ENCODE measurements around the gene EHHADH.

The EHHADH gene

DNA sequence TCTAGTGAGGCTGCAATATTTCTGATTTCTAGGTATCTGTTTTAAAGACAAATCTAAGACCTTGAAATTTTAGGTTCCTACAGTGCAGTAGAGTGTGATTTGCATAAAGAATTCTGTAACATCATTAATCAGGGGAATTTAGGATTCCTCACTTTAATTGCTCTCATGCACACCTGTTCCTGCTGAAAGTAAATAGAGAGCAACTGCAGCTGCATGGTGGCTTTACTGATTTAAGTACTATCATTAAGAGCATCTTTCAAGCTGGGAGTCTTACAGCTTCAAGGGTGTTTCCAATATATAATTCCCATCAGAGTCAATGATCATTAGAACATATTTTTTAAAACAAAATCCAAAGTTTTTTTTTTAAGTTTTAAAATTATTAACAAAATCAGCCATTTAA, 65.0 kb downstream of the EHHADH start:
- ChIA-PET POLR2A (no interaction called here), CTCF (no interaction called here)
- H3K9me3 ChIP-seq (ENCODE audit: control insufficient read depth, insufficient read depth, low read depth, low read length), result no peaks in the 10 kb centered on the region
- no peak overlapping the region for H3K4me3 ChIP-seq (ENCODE audit: low read depth, low read length)
- TF ChIP-seq ZNF561 (tag by site-specific recombination; IDR thresholded peaks at IDR 0.05; ENCODE audit: borderline replicate concordance) (no peak), PRDM1 (tag by site-specific recombination; IDR thresholded peaks at IDR 0.05) (no peak), ZNF473 (tag by site-specific recombination; IDR thresholded peaks at IDR 0.05) (no peak), ZNF571 (tag by site-specific recombination; IDR thresholded peaks at IDR 0.05) (no peak), ZNF791 (tag by site-specific recombination; IDR thresholded peaks at IDR 0.05) (no peak), ZNF221 (tag by site-specific recombination; IDR thresholded peaks at IDR 0.05; ENCODE audit: borderline replicate concordance) (no peak), HOXC10 (CRISPR knock-in tag; IDR thresholded peaks at IDR 0.05) (no peak), KLF8 (tag by site-specific recombination; IDR thresholded peaks at IDR 0.05) (no peak), ZNF776 (tag by site-specific recombination; IDR thresholded peaks at IDR 0.05; ENCODE audit: borderline replicate concordance) (no peak), ZSCAN23 (tag by site-specific recombination; IDR thresholded peaks at IDR 0.05) (no peak), BCL11B (tag by site-specific recombination; IDR thresholded peaks at IDR 0.05; ENCODE audit: low read depth) (no peak), ZNF335 (tag by site-specific recombination; conservative IDR thresholded peaks at IDR 0.05) (no peak), ZBTB7A (tag by site-specific recombination; IDR thresholded peaks at IDR 0.05; ENCODE audit: low read depth) (no peak), KLF10 (tag by site-specific recombination; IDR thresholded peaks at IDR 0.05) (no peak), WT1 (tag by site-specific recombination; IDR thresholded peaks at IDR 0.05) (no peak)
- TF ChIP-seq, protein P1, sequence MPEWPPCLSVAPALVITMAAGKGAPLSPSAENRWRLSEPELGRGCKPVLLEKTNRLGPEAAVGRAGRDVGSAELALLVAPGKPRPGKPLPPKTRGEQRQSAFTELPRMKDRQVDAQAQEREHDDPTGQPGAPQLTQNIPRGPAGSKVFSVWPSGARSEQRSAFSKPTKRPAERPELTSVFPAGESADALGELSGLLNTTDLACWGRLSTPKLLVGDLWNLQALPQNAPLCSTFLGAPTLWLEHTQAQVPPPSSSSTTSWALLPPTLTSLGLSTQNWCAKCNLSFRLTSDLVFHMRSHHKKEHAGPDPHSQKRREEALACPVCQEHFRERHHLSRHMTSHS (tag by site-specific recombination; IDR thresholded peaks at IDR 0.05), result no peak
- TF ChIP-seq, protein P2, sequence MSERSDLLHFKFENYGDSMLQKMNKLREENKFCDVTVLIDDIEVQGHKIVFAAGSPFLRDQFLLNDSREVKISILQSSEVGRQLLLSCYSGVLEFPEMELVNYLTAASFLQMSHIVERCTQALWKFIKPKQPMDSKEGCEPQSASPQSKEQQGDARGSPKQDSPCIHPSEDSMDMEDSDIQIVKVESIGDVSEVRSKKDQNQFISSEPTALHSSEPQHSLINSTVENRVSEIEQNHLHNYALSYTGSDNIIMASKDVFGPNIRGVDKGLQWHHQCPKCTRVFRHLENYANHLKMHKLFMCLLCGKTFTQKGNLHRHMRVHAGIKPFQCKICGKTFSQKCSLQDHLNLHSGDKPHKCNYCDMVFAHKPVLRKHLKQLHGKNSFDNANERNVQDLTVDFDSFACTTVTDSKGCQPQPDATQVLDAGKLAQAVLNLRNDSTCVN (tag by site-specific recombination; optimal IDR thresholded peaks at IDR 0.05), result no peak
- TF ChIP-seq, protein P3, sequence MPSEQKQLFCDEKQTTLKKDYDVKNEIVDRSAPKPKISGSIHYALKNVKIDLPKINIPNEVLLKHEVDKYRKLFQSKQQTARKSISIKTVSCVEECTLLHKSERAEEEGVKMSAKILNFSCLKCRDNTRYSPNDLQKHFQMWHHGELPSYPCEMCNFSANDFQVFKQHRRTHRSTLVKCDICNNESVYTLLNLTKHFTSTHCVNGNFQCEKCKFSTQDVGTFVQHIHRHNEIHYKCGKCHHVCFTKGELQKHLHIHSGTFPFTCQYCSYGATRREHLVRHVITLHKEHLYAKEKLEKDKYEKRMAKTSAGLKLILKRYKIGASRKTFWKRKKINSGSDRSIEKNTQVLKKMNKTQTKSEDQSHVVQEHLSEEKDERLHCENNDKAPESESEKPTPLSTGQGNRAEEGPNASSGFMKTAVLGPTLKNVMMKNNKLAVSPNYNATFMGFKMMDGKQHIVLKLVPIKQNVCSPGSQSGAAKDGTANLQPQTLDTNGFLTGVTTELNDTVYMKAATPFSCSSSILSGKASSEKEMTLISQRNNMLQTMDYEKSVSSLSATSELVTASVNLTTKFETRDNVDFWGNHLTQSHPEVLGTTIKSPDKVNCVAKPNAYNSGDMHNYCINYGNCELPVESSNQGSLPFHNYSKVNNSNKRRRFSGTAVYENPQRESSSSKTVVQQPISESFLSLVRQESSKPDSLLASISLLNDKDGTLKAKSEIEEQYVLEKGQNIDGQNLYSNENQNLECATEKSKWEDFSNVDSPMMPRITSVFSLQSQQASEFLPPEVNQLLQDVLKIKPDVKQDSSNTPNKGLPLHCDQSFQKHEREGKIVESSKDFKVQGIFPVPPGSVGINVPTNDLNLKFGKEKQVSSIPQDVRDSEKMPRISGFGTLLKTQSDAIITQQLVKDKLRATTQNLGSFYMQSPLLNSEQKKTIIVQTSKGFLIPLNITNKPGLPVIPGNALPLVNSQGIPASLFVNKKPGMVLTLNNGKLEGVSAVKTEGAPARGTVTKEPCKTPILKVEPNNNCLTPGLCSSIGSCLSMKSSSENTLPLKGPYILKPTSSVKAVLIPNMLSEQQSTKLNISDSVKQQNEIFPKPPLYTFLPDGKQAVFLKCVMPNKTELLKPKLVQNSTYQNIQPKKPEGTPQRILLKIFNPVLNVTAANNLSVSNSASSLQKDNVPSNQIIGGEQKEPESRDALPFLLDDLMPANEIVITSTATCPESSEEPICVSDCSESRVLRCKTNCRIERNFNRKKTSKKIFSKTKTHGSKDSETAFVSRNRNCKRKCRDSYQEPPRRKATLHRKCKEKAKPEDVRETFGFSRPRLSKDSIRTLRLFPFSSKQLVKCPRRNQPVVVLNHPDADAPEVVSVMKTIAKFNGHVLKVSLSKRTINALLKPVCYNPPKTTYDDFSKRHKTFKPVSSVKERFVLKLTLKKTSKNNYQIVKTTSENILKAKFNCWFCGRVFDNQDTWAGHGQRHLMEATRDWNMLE (tag by site-specific recombination; conservative IDR thresholded peaks at IDR 0.05; ENCODE audit: low read depth), result no peak
- TF ChIP-seq, protein P4, sequence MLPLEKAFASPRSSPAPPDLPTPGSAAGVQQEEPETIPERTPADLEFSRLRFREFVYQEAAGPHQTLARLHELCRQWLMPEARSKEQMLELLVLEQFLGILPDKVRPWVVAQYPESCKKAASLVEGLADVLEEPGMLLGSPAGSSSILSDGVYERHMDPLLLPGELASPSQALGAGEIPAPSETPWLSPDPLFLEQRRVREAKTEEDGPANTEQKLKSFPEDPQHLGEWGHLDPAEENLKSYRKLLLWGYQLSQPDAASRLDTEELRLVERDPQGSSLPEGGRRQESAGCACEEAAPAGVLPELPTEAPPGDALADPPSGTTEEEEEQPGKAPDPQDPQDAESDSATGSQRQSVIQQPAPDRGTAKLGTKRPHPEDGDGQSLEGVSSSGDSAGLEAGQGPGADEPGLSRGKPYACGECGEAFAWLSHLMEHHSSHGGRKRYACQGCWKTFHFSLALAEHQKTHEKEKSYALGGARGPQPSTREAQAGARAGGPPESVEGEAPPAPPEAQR (tag by site-specific recombination; IDR thresholded peaks at IDR 0.05), result no peak
- TF ChIP-seq, protein P5, sequence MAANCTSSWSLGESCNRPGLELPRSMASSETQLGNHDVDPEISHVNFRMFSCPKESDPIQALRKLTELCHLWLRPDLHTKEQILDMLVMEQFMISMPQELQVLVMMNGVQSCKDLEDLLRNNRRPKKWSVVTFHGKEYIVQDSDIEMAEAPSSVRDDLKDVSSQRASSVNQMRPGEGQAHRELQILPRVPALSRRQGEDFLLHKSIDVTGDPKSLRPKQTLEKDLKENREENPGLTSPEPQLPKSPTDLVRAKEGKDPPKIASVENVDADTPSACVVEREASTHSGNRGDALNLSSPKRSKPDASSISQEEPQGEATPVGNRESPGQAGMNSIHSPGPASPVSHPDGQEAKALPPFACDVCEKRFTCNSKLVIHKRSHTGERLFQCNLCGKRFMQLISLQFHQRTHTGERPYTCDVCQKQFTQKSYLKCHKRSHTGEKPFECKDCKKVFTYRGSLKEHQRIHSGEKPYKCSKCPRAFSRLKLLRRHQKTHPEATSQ (tag by site-specific recombination; IDR thresholded peaks at IDR 0.05), result no peak
- H3K4me1 ChIP-seq (ENCODE audit: control insufficient read depth, insufficient read depth, low read length), result no peaks in the 10 kb centered on the region
- no peak overlapping the region for H3K27ac ChIP-seq (ENCODE audit: extremely low read depth, low read depth, low read length)
- peaks cover 0 to 18% of the 10 kb centered on the region in 2 experiments; a peak in 1 of 3 replicates for H3K36me3 ChIP-seq (ENCODE audit: control insufficient read depth in 2 of 2, insufficient read depth in 1 of 2, low read length in 2 of 2)
